ENCODE data around the gene KHNYN. TPM values are rescaled to one million over a fixed set of nuclear protein-coding genes. Genes with fewer than 3 reads are reported as not detected.

The KHNYN gene
- polyA plus RNA-seq (2013): 24.7 and 26.0 TPM in 2 replicates

- Histone ChIP-seq H2BK120ac (ENCODE audit: insufficient read depth, low read length, poor library complexity) (peak within 1 kb of the TSS; percentile 75), H4K8ac (ENCODE audit: low read depth, low read length) (peak within 1 kb of the TSS; percentile 78), H3K79me1 (ENCODE audit: low read length) (peaks cover 12% of the 10 kb centered on the region), H2AFZ (ENCODE audit: insufficient read depth, low read length, poor library complexity) (peak within 1 kb of the TSS; percentile 93), H3K9ac (ENCODE audit: low read length) (peak within 1 kb of the TSS; percentile 85), H3K9me3 (ENCODE audit: insufficient read depth, low read depth, low read length) (peaks cover 3% of the 10 kb centered on the region), H2BK5ac (ENCODE audit: low read depth, low read length, poor library complexity) (peak within 1 kb of the TSS; percentile 91), H2BK12ac (ENCODE audit: low read length) (peak within 1 kb of the TSS; percentile 47), H3K14ac (ENCODE audit: low read length) (peak within 1 kb of the TSS; percentile 90), H3K4me2 (ENCODE audit: low read length) (peak within 1 kb of the TSS; percentile 79), H3K4me3 (ENCODE audit: low read depth, low read length) (peak within 1 kb of the TSS; percentile 63), H3K4ac (ENCODE audit: low read depth, low read length) (peak within 1 kb of the TSS; percentile 37), H3K36me3 (ENCODE audit: control insufficient read depth in 1 of 2, insufficient read depth in 2 of 2, low read length in 2 of 2) (peaks cover 11 to 14% of the 10 kb centered on the region in 2 experiments), H3K18ac (ENCODE audit: low read length) (peak within 1 kb of the TSS; percentile 90), H3K27me3 (ENCODE audit: insufficient read depth, low read length) (no peaks in the 10 kb centered on the region), H2AK5ac (ENCODE audit: low read length) (peak within 1 kb of the TSS; percentile 75), H4K12ac (ENCODE audit: low read depth, low read length) (peak within 1 kb of the TSS; percentile 82), H3K79me2 (ENCODE audit: control insufficient read depth, insufficient read depth, low read length, poor library complexity) (peaks cover 7% of the 10 kb centered on the region), H3K27ac (ENCODE audit: low read depth, low read length) (peak within 1 kb of the TSS; percentile 68), H3K4me1 (ENCODE audit: control insufficient read depth in 1 of 2, insufficient read depth in 2 of 2, low read length in 2 of 2) (peaks cover 10 to 18% of the 10 kb centered on the region in 2 experiments), H3K23ac (ENCODE audit: low read length) (no peak within 1 kb of the TSS), H4K91ac (ENCODE audit: low read depth, low read length) (peak within 1 kb of the TSS; percentile 89)
- no CpG with 5 or more reads among the region's 57 CpGs for WGBS (ENCODE audit: extremely low coverage, insufficient coverage, insufficient read length)
- DNase-seq: peak; percentile 76 to 88
Measured at GRCh38 chr14:24429395-24430142, at the start of gene KHNYN, which contains the start of gene CBLN3. Gene KHNYN, plus strand, starts transcription at chr14:24429954. Its CDS starts 777 bp downstream, at chr14:24430731. Gene CBLN3, minus strand, starts transcription at chr14:24429668. Its CDS starts 614 bp downstream, at chr14:24429054.

GRCh38 chr14:24381363-24382063 is 48.2 kb upstream of the KHNYN start:
- Histone ChIP-seq H3K23ac (ENCODE audit: low read length) (no peak overlapping the region), H3K36me3 (ENCODE audit: control insufficient read depth in 1 of 2, insufficient read depth in 2 of 2, low read length in 2 of 2) (peaks cover 9 to 12% of the 10 kb centered on the region in 2 experiments), H3K27me3 (ENCODE audit: insufficient read depth, low read length) (no peaks in the 10 kb centered on the region), H3K4me1 (ENCODE audit: control insufficient read depth in 1 of 2, insufficient read depth in 2 of 2, low read length in 2 of 2) (no peaks in the 10 kb centered on the region), H3K4me3 (ENCODE audit: low read depth, low read length) (no peak overlapping the region), H3K9me3 (ENCODE audit: insufficient read depth, low read depth, low read length) (no peaks in the 10 kb centered on the region), H2AK5ac (ENCODE audit: low read length) (no peak overlapping the region), H2BK12ac (ENCODE audit: low read length) (no peak overlapping the region), H4K91ac (ENCODE audit: low read depth, low read length) (no peak overlapping the region), H3K9ac (ENCODE audit: low read length) (no peak overlapping the region), H3K79me1 (ENCODE audit: low read length) (no peaks in the 10 kb centered on the region), H4K8ac (ENCODE audit: low read depth, low read length) (no peak overlapping the region), H3K79me2 (ENCODE audit: control insufficient read depth, insufficient read depth, low read length, poor library complexity) (no peaks in the 10 kb centered on the region), H3K4me2 (ENCODE audit: low read length) (no peak overlapping the region), H4K12ac (ENCODE audit: low read depth, low read length) (no peak overlapping the region), H2BK5ac (ENCODE audit: low read depth, low read length, poor library complexity) (no peak overlapping the region), H3K14ac (ENCODE audit: low read length) (no peak overlapping the region), H3K18ac (ENCODE audit: low read length) (no peak overlapping the region), H3K27ac (ENCODE audit: low read depth, low read length) (no peak overlapping the region), H3K4ac (ENCODE audit: low read depth, low read length) (no peak overlapping the region), H2BK120ac (ENCODE audit: insufficient read depth, low read length, poor library complexity) (no peak overlapping the region), H2AFZ (ENCODE audit: insufficient read depth, low read length, poor library complexity) (no peak overlapping the region)
- WGBS (ENCODE audit: extremely low coverage, insufficient coverage, insufficient read length): no CpG with 5 or more reads among the region's 8 CpGs
- DNase-seq: no peak

- Histone ChIP-seq H2AK5ac (ENCODE audit: low read length) (no peak overlapping the region), H3K79me2 (ENCODE audit: control insufficient read depth, insufficient read depth, low read length, poor library complexity) (no peaks in the 10 kb centered on the region), H3K4me1 (ENCODE audit: control insufficient read depth in 1 of 2, insufficient read depth in 2 of 2, low read length in 2 of 2) (no peaks in the 10 kb centered on the region), H2BK5ac (ENCODE audit: low read depth, low read length, poor library complexity) (no peak overlapping the region), H3K4me3 (ENCODE audit: low read depth, low read length) (no peak overlapping the region), H3K23ac (ENCODE audit: low read length) (no peak overlapping the region), H3K4ac (ENCODE audit: low read depth, low read length) (no peak overlapping the region), H2BK120ac (ENCODE audit: insufficient read depth, low read length, poor library complexity) (no peak overlapping the region), H4K12ac (ENCODE audit: low read depth, low read length) (no peak overlapping the region), H2AFZ (ENCODE audit: insufficient read depth, low read length, poor library complexity) (no peak overlapping the region), H3K36me3 (ENCODE audit: control insufficient read depth in 1 of 2, insufficient read depth in 2 of 2, low read length in 2 of 2) (peaks cover 6 to 7% of the 10 kb centered on the region in 2 experiments), H3K9ac (ENCODE audit: low read length) (no peak overlapping the region), H3K18ac (ENCODE audit: low read length) (no peak overlapping the region), H4K8ac (ENCODE audit: low read depth, low read length) (no peak overlapping the region), H3K79me1 (ENCODE audit: low read length) (no peaks in the 10 kb centered on the region), H3K14ac (ENCODE audit: low read length) (no peak overlapping the region), H2BK12ac (ENCODE audit: low read length) (no peak overlapping the region), H3K27ac (ENCODE audit: low read depth, low read length) (no peak overlapping the region), H3K9me3 (ENCODE audit: insufficient read depth, low read depth, low read length) (no peaks in the 10 kb centered on the region), H3K4me2 (ENCODE audit: low read length) (no peak overlapping the region), H4K91ac (ENCODE audit: low read depth, low read length) (no peak overlapping the region), H3K27me3 (ENCODE audit: insufficient read depth, low read length) (no peaks in the 10 kb centered on the region)
- WGBS (ENCODE audit: extremely low coverage, insufficient coverage, insufficient read length): no CpG with 5 or more reads among the region's 4 CpGs
- DNase-seq: no peak
Measured at GRCh38 chr14:24382064-24382371, 47.7 kb upstream of the KHNYN start.

- H4K12ac ChIP-seq (ENCODE audit: low read depth, low read length): no peak overlapping the region
- H3K4me1 ChIP-seq (ENCODE audit: control insufficient read depth in 1 of 2, insufficient read depth in 2 of 2, low read length in 2 of 2): no peaks in the 10 kb centered on the region
- H3K36me3 ChIP-seq (ENCODE audit: control insufficient read depth in 1 of 2, insufficient read depth in 2 of 2, low read length in 2 of 2): no peaks in the 10 kb centered on the region
- H3K9me3 ChIP-seq (ENCODE audit: insufficient read depth, low read depth, low read length): no peaks in the 10 kb centered on the region
- H3K4me2 ChIP-seq (ENCODE audit: low read length): no peak overlapping the region
- no peak overlapping the region for H2AFZ ChIP-seq (ENCODE audit: insufficient read depth, low read length, poor library complexity)
- H3K79me2 ChIP-seq (ENCODE audit: control insufficient read depth, insufficient read depth, low read length, poor library complexity): no peaks in the 10 kb centered on the region
- no peak overlapping the region for H3K4me3 ChIP-seq (ENCODE audit: low read depth, low read length)
- no peak overlapping the region for H2AK5ac ChIP-seq (ENCODE audit: low read length)
- H3K18ac ChIP-seq (ENCODE audit: low read length): no peak overlapping the region
- H4K91ac ChIP-seq (ENCODE audit: low read depth, low read length): no peak overlapping the region
- H3K14ac ChIP-seq (ENCODE audit: low read length): no peak overlapping the region
- H3K27ac ChIP-seq (ENCODE audit: low read depth, low read length): no peak overlapping the region
- H3K4ac ChIP-seq (ENCODE audit: low read depth, low read length): no peak overlapping the region
- WGBS (ENCODE audit: extremely low coverage, insufficient coverage, insufficient read length): 100% methylated on average over 1 of the region's 4 CpGs
- H2BK5ac ChIP-seq (ENCODE audit: low read depth, low read length, poor library complexity): no peak overlapping the region
- no peaks in the 10 kb centered on the region for H3K79me1 ChIP-seq (ENCODE audit: low read length)
- H2BK120ac ChIP-seq (ENCODE audit: insufficient read depth, low read length, poor library complexity): no peak overlapping the region
- no peak overlapping the region for H2BK12ac ChIP-seq (ENCODE audit: low read length)
- no peaks in the 10 kb centered on the region for H3K27me3 ChIP-seq (ENCODE audit: insufficient read depth, low read length)
- no peak for DNase-seq
- H3K23ac ChIP-seq (ENCODE audit: low read length): no peak overlapping the region
- H3K9ac ChIP-seq (ENCODE audit: low read length): no peak overlapping the region
- no peak overlapping the region for H4K8ac ChIP-seq (ENCODE audit: low read depth, low read length)
Measured at GRCh38 chr14:24384169-24384568, 45.6 kb upstream of the KHNYN start.
